Gastrocnemius medialis (tissue), 4 donors: ENCODE measurements around the gene TEX11.

ENCODE experiments used
- CTCF ChIP-seq, 5 experiments: fragments of 450-650 bp in 3 of 5; fragments of 200-600 bp in 2 of 5; sonication (generic) in 2 of 5; IDR thresholded peaks in 4 of 5; conservative IDR thresholded peaks in 1 of 5; 1 replicate in 4 of 5; 2 replicates in 1 of 5; pipeline ENCODE4 v1.5.1; 2016 to 2019; ENCODE audit warnings: antibody characterized with exemption in 5 of 5, mild to moderate bottlenecking in 3 of 5, moderate library complexity in 3 of 5
- POLR2A ChIP-seq, 2 donors: fragments of 450-650 bp; IDR thresholded peaks; one replicate each; pipeline ENCODE4 v1.6.1; 2017; ENCODE audit warnings: antibody characterized with exemption in 2 of 2, mild to moderate bottlenecking in 2 of 2, moderate library complexity in 2 of 2

- TF ChIP-seq CTCF (IDR thresholded peaks at IDR 0.05 in 4 of 5, conservative IDR thresholded peaks at IDR 0.05 in 1 of 5) (no peak), POLR2A (IDR thresholded peaks at IDR 0.05) (no peak)
These were observed 152.7 kb downstream of the TEX11 start for GRCh38 chrX:70755850-70756249.
